OCI-LY3 (cell line): Measurements from ENCODE around the gene SAMD9.

Source experiments
- H2AFZ ChIP-seq: fragments of 200-600, 300-600 bp; shearing (Covaris generic); 2 replicates; pipeline ENCODE4 v1.6.0; 2014; ENCODE audit warnings: antibody characterized with exemption, low read depth, low read length
- H3K27ac ChIP-seq: fragments of 200-600, 300-600 bp; sonication (generic); 2 replicates; pipeline ENCODE4 v1.5.1; 2014; ENCODE audit warnings: mild to moderate bottlenecking, low read length, moderate library complexity, mixed read lengths
- H3K27me3 ChIP-seq: fragments of 200-600, 300-600 bp; sonication (generic); 2 replicates; pipeline ENCODE4 v1.6.1; 2014; ENCODE audit warnings: low read depth, low read length, mixed read lengths
- H3K36me3 ChIP-seq: fragments of 200-600, 300-600 bp; sonication (generic); replicated peaks from 2 replicates; pipeline ENCODE3; 2014; ENCODE audit warnings: low read depth, low read length, mixed read lengths
- H3K4me1 ChIP-seq: fragments of 300-600, 200-600 bp; sonication (generic); 2 replicates; pipeline ENCODE4 v1.6.1; 2014; ENCODE audit warnings: low read length, mixed read lengths
- H3K4me2 ChIP-seq: fragments of 200-600, 300-600 bp; sonication (generic); 2 replicates; pipeline ENCODE4 v1.6.1; 2014; ENCODE audit warnings: low read length, mixed read lengths
- H3K4me3 ChIP-seq: fragments of 300-600, 200-600 bp; sonication (generic); 2 replicates; pipeline ENCODE4 v1.5.1; 2014; ENCODE audit warnings: antibody characterized with exemption, mild to moderate bottlenecking, low read length, moderate library complexity
- H3K79me2 ChIP-seq: fragments of 300-600, 200-600 bp; shearing (Covaris generic); 2 replicates; pipeline ENCODE4 v1.6.1; 2014; ENCODE audit warnings: mild to moderate bottlenecking, low read length, mixed read lengths
- H3K9ac ChIP-seq: fragments of 300-600, 200-600 bp; shearing (Covaris generic); 2 replicates; pipeline ENCODE4 v1.6.0; 2014; ENCODE audit warnings: mild to moderate bottlenecking, low read length, moderate library complexity
- H3K9me3 ChIP-seq: fragments of 200-600, 300-600 bp; shearing (Covaris generic); 2 replicates; pipeline ENCODE4 v1.6.1; 2014; ENCODE audit warnings: low read length, mixed read lengths; ENCODE audit not compliant: insufficient read depth
- H4K20me1 ChIP-seq: fragments of 200-600, 300-600 bp; sonication (generic); 2 replicates; pipeline ENCODE4 v1.6.1; 2016; ENCODE audit warnings: low read length, mixed read lengths; ENCODE audit not compliant: insufficient read depth
- CTCF ChIP-seq: fragments of 200-600, 300-600 bp; sonication (generic); IDR thresholded peaks from 2 replicates; pipeline ENCODE4 v1.5.1; 2014; ENCODE audit warnings: antibody characterized with exemption, low read length, low read depth
- EZH2phosphoT487 ChIP-seq: fragments of 200-600 bp; shearing (Covaris generic); IDR thresholded peaks from 2 replicates; pipeline ENCODE4 v1.6.1; 2018; ENCODE audit warnings: antibody characterized with exemption, mixed run types, low read depth

Gene SAMD9

GRCh38 chr7:93160410-93160809, 42.6 kb upstream of the SAMD9 start:
- no peak overlapping the region for H3K27ac ChIP-seq
- H3K36me3 ChIP-seq, result peaks cover 22% of the 10 kb centered on the region
- H3K9me3 ChIP-seq, result peaks cover 24% of the 10 kb centered on the region
- peaks cover 15% of the 10 kb centered on the region for H3K4me1 ChIP-seq
- no peaks in the 10 kb centered on the region for H4K20me1 ChIP-seq
- no peak overlapping the region for H3K4me3 ChIP-seq
- no peak overlapping the region for H2AFZ ChIP-seq
- no peak for TF ChIP-seq CTCF
- TF ChIP-seq EZH2phosphoT487, result no peak
- H3K4me2 ChIP-seq, result no peak overlapping the region
- no peak overlapping the region for H3K9ac ChIP-seq
- H3K79me2 ChIP-seq, result no peaks in the 10 kb centered on the region
- H3K27me3 ChIP-seq, result no peaks in the 10 kb centered on the region

GRCh38 chr7:93159490-93159889, 41.7 kb upstream of the SAMD9 start:
- Histone ChIP-seq H3K4me1 (peaks cover 8% of the 10 kb centered on the region), H3K4me3 (no peak overlapping the region), H4K20me1 (no peaks in the 10 kb centered on the region), H3K27ac (no peak overlapping the region), H3K79me2 (no peaks in the 10 kb centered on the region), H3K9me3 (peaks cover 24% of the 10 kb centered on the region), H3K27me3 (no peaks in the 10 kb centered on the region), H2AFZ (no peak overlapping the region), H3K4me2 (no peak overlapping the region), H3K36me3 (peaks cover 16% of the 10 kb centered on the region), H3K9ac (no peak overlapping the region)
- TF ChIP-seq CTCF (no peak), EZH2phosphoT487 (no peak)

- Histone ChIP-seq H2AFZ (no peak overlapping the region), H3K27ac (no peak overlapping the region)
These were observed 39.1 kb upstream of the SAMD9 start for GRCh38 chr7:93156884-93157283.

GRCh38 chr7:93150200-93150835, 32.5 kb upstream of the SAMD9 start:
- H4K20me1 ChIP-seq, result no peaks in the 10 kb centered on the region
- peak overlapping the region; percentile 65 for H2AFZ ChIP-seq
- H3K4me1 ChIP-seq, result peaks cover 56% of the 10 kb centered on the region
- H3K4me3 ChIP-seq, result no peak overlapping the region
- H3K36me3 ChIP-seq, result peaks cover 6% of the 10 kb centered on the region
- no peak overlapping the region; the same call in 1 of the 2 replicates for H3K9ac ChIP-seq
- peak overlapping the region; percentile 37 for H3K4me2 ChIP-seq
- peaks cover 15% of the 10 kb centered on the region for H3K79me2 ChIP-seq
- peak overlapping the region; percentile 21; the same call in 1 of the 2 replicates for H3K27ac ChIP-seq
- H3K9me3 ChIP-seq, result no peaks in the 10 kb centered on the region
- no peaks in the 10 kb centered on the region for H3K27me3 ChIP-seq
- TF ChIP-seq EZH2phosphoT487, result no peak
- no peak for TF ChIP-seq CTCF

More at GRCh38 chr7:93156884-93157283, 39.1 kb upstream of the SAMD9 start:
- Histone ChIP-seq H3K4me3 (no peak overlapping the region), H3K9me3 (peaks cover 8% of the 10 kb centered on the region; the same call in 1 of the 2 replicates), H3K4me2 (no peak overlapping the region), H3K27me3 (no peaks in the 10 kb centered on the region), H3K79me2 (no peaks in the 10 kb centered on the region), H4K20me1 (no peaks in the 10 kb centered on the region), H3K9ac (no peak overlapping the region), H3K36me3 (no peaks in the 10 kb centered on the region), H3K4me1 (peaks cover 8% of the 10 kb centered on the region)
- TF ChIP-seq CTCF (no peak), EZH2phosphoT487 (no peak)
